ENCODE measurements around the gene PSAPL1. TPM values are rescaled to one million over a fixed set of nuclear protein-coding genes. Genes with fewer than 3 reads are reported as not detected.

The PSAPL1 gene
- total RNA-seq, 1 donor from 2014 or later = not detected

GRCh38 chr4:7463566-7464258 lies 29.0 kb upstream of the PSAPL1 start:
- peaks cover 32% of the 10 kb centered on the region for H4K20me1 ChIP-seq (ENCODE audit: insufficient read depth, low read length)
- peaks cover 4% of the 10 kb centered on the region for H3K27me3 ChIP-seq (ENCODE audit: insufficient read depth, low read length)
- Mint-ChIP-seq H3K4me1 (ENCODE audit: low read depth, unreplicated experiment) (peaks cover 8% of the 10 kb centered on the region), H3K9me3 (ENCODE audit: unreplicated experiment) (peaks cover 9% of the 10 kb centered on the region), H3K27ac (ENCODE audit: unreplicated experiment) (peak overlapping the region; percentile 53), H3K36me3 (ENCODE audit: low read depth, unreplicated experiment) (peaks cover 2% of the 10 kb centered on the region), H3K4me3 (ENCODE audit: unreplicated experiment) (no peak overlapping the region), H3K27me3 (ENCODE audit: low read depth, unreplicated experiment) (peaks cover 49% of the 10 kb centered on the region)
- no peak overlapping the region for H3K4me2 ChIP-seq (ENCODE audit: low read length)
- H3K27ac ChIP-seq (ENCODE audit: low read depth, low read length) = no peak overlapping the region
- no peaks in the 10 kb centered on the region for H3K9me3 ChIP-seq (ENCODE audit: insufficient read depth, low read depth, low read length)
- H2AFZ ChIP-seq (ENCODE audit: low read depth, low read length) = no peak overlapping the region
- peaks cover 4% of the 10 kb centered on the region for H3K4me1 ChIP-seq (ENCODE audit: insufficient read depth, low read length)
- FAIRE-seq (no peak), DNase-seq (ENCODE audit: low read depth) (peak; percentile 4)
- H3K9ac ChIP-seq (ENCODE audit: low read length) = no peak overlapping the region
- no peaks in the 10 kb centered on the region for H3K79me2 ChIP-seq (ENCODE audit: insufficient read depth, low read length)
- no peaks in the 10 kb centered on the region for H3K36me3 ChIP-seq (ENCODE audit: insufficient read depth, low read length)
- TF ChIP-seq EZH2 (IDR thresholded peaks at IDR 0.05; ENCODE audit: insufficient read depth, low read length) (no peak), CTCF (IDR thresholded peaks at IDR 0.05; ENCODE audit: insufficient read depth, low read depth, low read length) (no peak)
- H3K4me3 ChIP-seq (ENCODE audit: insufficient read depth, low read depth, low read length) = no peak overlapping the region

- peaks cover 8% of the 10 kb centered on the region for H3K4me1 Mint-ChIP-seq (ENCODE audit: low read depth, unreplicated experiment)
- H3K27me3 Mint-ChIP-seq (ENCODE audit: low read depth, unreplicated experiment) = peaks cover 48% of the 10 kb centered on the region
- Histone ChIP-seq H3K9ac (ENCODE audit: low read length) (no peak overlapping the region), H3K79me2 (ENCODE audit: insufficient read depth, low read length) (no peaks in the 10 kb centered on the region), H3K9me3 (ENCODE audit: insufficient read depth, low read depth, low read length) (no peaks in the 10 kb centered on the region), H2AFZ (ENCODE audit: low read depth, low read length) (no peak overlapping the region), H3K27ac (ENCODE audit: low read depth, low read length) (no peak overlapping the region), H3K4me2 (ENCODE audit: low read length) (no peak overlapping the region), H3K4me3 (ENCODE audit: insufficient read depth, low read depth, low read length) (no peak overlapping the region), H3K36me3 (ENCODE audit: insufficient read depth, low read length) (no peaks in the 10 kb centered on the region), H4K20me1 (ENCODE audit: insufficient read depth, low read length) (peaks cover 23% of the 10 kb centered on the region), H3K4me1 (ENCODE audit: insufficient read depth, low read length) (peaks cover 4% of the 10 kb centered on the region), H3K27me3 (ENCODE audit: insufficient read depth, low read length) (peaks cover 4% of the 10 kb centered on the region)
- TF ChIP-seq EZH2 (IDR thresholded peaks at IDR 0.05; ENCODE audit: insufficient read depth, low read length) (no peak), CTCF (IDR thresholded peaks at IDR 0.05; ENCODE audit: insufficient read depth, low read depth, low read length) (peak; percentile 12)
- H3K27ac Mint-ChIP-seq (ENCODE audit: unreplicated experiment) = no peak overlapping the region
- H3K36me3 Mint-ChIP-seq (ENCODE audit: low read depth, unreplicated experiment) = no peaks in the 10 kb centered on the region
- H3K9me3 Mint-ChIP-seq (ENCODE audit: unreplicated experiment) = peaks cover 5% of the 10 kb centered on the region
- DNase-seq (ENCODE audit: low read depth) = peak; percentile 23
- no peak for FAIRE-seq
- H3K4me3 Mint-ChIP-seq (ENCODE audit: unreplicated experiment) = no peak overlapping the region
Observed at GRCh38 chr4:7462509-7462971, 27.8 kb upstream of the PSAPL1 start.

- H3K4me1 ChIP-seq (ENCODE audit: insufficient read depth, low read length) = peaks cover 4% of the 10 kb centered on the region
- no peak overlapping the region for H3K4me3 Mint-ChIP-seq (ENCODE audit: unreplicated experiment)
- peaks cover 21% of the 10 kb centered on the region for H4K20me1 ChIP-seq (ENCODE audit: insufficient read depth, low read length)
- H3K27ac ChIP-seq (ENCODE audit: low read depth, low read length) = no peak overlapping the region
- no peak overlapping the region for H3K4me2 ChIP-seq (ENCODE audit: low read length)
- H3K9me3 ChIP-seq (ENCODE audit: insufficient read depth, low read depth, low read length) = no peaks in the 10 kb centered on the region
- no peak overlapping the region for H3K4me3 ChIP-seq (ENCODE audit: insufficient read depth, low read depth, low read length)
- FAIRE-seq (no peak), DNase-seq (ENCODE audit: low read depth) (no peak)
- peaks cover 5% of the 10 kb centered on the region for H3K9me3 Mint-ChIP-seq (ENCODE audit: unreplicated experiment)
- H3K36me3 ChIP-seq (ENCODE audit: insufficient read depth, low read length) = no peaks in the 10 kb centered on the region
- no peaks in the 10 kb centered on the region for H3K79me2 ChIP-seq (ENCODE audit: insufficient read depth, low read length)
- peaks cover 51% of the 10 kb centered on the region for H3K27me3 Mint-ChIP-seq (ENCODE audit: low read depth, unreplicated experiment)
- H3K27ac Mint-ChIP-seq (ENCODE audit: unreplicated experiment) = no peak overlapping the region
- no peak overlapping the region for H3K9ac ChIP-seq (ENCODE audit: low read length)
- no peak overlapping the region for H2AFZ ChIP-seq (ENCODE audit: low read depth, low read length)
- TF ChIP-seq EZH2 (IDR thresholded peaks at IDR 0.05; ENCODE audit: insufficient read depth, low read length) = no peak
- no peak for TF ChIP-seq CTCF (IDR thresholded peaks at IDR 0.05; ENCODE audit: insufficient read depth, low read depth, low read length)
- peaks cover 8% of the 10 kb centered on the region for H3K4me1 Mint-ChIP-seq (ENCODE audit: low read depth, unreplicated experiment)
- peaks cover 4% of the 10 kb centered on the region for H3K27me3 ChIP-seq (ENCODE audit: insufficient read depth, low read length)
- no peaks in the 10 kb centered on the region for H3K36me3 Mint-ChIP-seq (ENCODE audit: low read depth, unreplicated experiment)
Observed at GRCh38 chr4:7461230-7461629, 26.5 kb upstream of the PSAPL1 start.

Measured in astrocyte (in vitro differentiated cells and primary cell).